ENCODE results near the gene ARMCX1. TPM values are rescaled to one million over a fixed set of nuclear protein-coding genes. Genes with fewer than 3 reads are reported as not detected.
"Not testable (repeated sequence)": the region's sequence is repeated elsewhere in the genome, so short reads cannot be mapped to it uniquely, and the experiment has no call there.

Gene ARMCX1
- total RNA-seq, 4 donors from 2014 or later: 1.8 to 25.6 (median 4.5) TPM

- Histone ChIP-seq H3K4me3 (peak overlapping the region; percentile 18 to 55 (median 37)), H3K27me3 (no peaks in the 10 kb centered on the region), H3K36me3 (no peaks in the 10 kb centered on the region), H3K9me3 (no peaks in the 10 kb centered on the region), H3K27ac (peak overlapping the region; percentile 32 to 81 (median 62)), H3K4me1 (no peaks in the 10 kb centered on the region)
- peak in 1 of 3 donors; percentile 47 for DNase-seq
- TF ChIP-seq POLR2A (IDR thresholded peaks at IDR 0.05) (no peak), CTCF (IDR thresholded peaks at IDR 0.05) (no peak)
Measured at GRCh38 chrX:101550751-101551379, 518 bp downstream of the ARMCX1 start.

GRCh38 chrX:101551380-101551767, 1.0 kb downstream of the ARMCX1 start:
- H3K27me3 ChIP-seq: no peaks in the 10 kb centered on the region
- H3K9me3 ChIP-seq: no peaks in the 10 kb centered on the region
- DNase-seq: no peak
- peak overlapping the region in 2 of 4 donors; percentile 7 to 81 for H3K27ac ChIP-seq
- peak overlapping the region; percentile 18 to 55 (median 37) for H3K4me3 ChIP-seq
- no peak for TF ChIP-seq POLR2A (IDR thresholded peaks at IDR 0.05)
- no peak for TF ChIP-seq CTCF (IDR thresholded peaks at IDR 0.05)
- H3K36me3 ChIP-seq: no peaks in the 10 kb centered on the region
- H3K4me1 ChIP-seq: no peaks in the 10 kb centered on the region

GRCh38 chrX:101552714-101553113, 2.4 kb downstream of the ARMCX1 start:
- H3K4me3 ChIP-seq: no peak overlapping the region
- TF ChIP-seq CTCF (IDR thresholded peaks at IDR 0.05) (no peak), POLR2A (IDR thresholded peaks at IDR 0.05) (no peak)
- H3K9me3 ChIP-seq: no peaks in the 10 kb centered on the region
- DNase-seq: no peak
- H3K4me1 ChIP-seq: no peaks in the 10 kb centered on the region
- H3K27me3 ChIP-seq: no peaks in the 10 kb centered on the region
- H3K27ac ChIP-seq: no peak overlapping the region
- no peaks in the 10 kb centered on the region for H3K36me3 ChIP-seq

GRCh38 chrX:101564651-101565050, 14.3 kb downstream of the ARMCX1 start:
- no peak overlapping the region for H3K4me3 ChIP-seq
- TF ChIP-seq CTCF (IDR thresholded peaks at IDR 0.05) (no peak), POLR2A (IDR thresholded peaks at IDR 0.05) (no peak)
- H3K27ac ChIP-seq: no peak overlapping the region
- no peak for DNase-seq
- H3K36me3 ChIP-seq: no peaks in the 10 kb centered on the region
- H3K27me3 ChIP-seq: no peaks in the 10 kb centered on the region
- no peaks in the 10 kb centered on the region for H3K9me3 ChIP-seq
- no peaks in the 10 kb centered on the region for H3K4me1 ChIP-seq

- no peaks in the 10 kb centered on the region for H3K9me3 ChIP-seq
- no peak overlapping the region for H3K4me3 ChIP-seq
- DNase-seq: no peak
- TF ChIP-seq CTCF (IDR thresholded peaks at IDR 0.05) (peak in 5 of 6 experiments; percentile 47 to 77 (median 64)), POLR2A (IDR thresholded peaks at IDR 0.05) (no peak)
- H3K36me3 ChIP-seq: no peaks in the 10 kb centered on the region
- H3K27ac ChIP-seq: no peak overlapping the region
- H3K4me1 ChIP-seq: no peaks in the 10 kb centered on the region
- no peaks in the 10 kb centered on the region for H3K27me3 ChIP-seq
Measured at GRCh38 chrX:101595739-101596419, 45.5 kb downstream of the ARMCX1 start.

GRCh38 chrX:101599592-101599991, 49.2 kb downstream of the ARMCX1 start:
- H3K36me3 ChIP-seq, DNase-seq, H3K4me3 ChIP-seq, H3K9me3 ChIP-seq, H3K27me3 ChIP-seq, H3K27ac ChIP-seq, H3K4me1 ChIP-seq: not testable (repeated sequence)
